Hematopoietic multipotent progenitor cell treated with erythropoietin and hydrocortisone succinate and interleukin-3 and kit ligand, for 6 days (in vitro differentiated cells): ENCODE results near the gene POLR1A.

Source experiments
- DNase-seq: peaks from one replicate; pipeline ENCODE4 v3.0.0-alpha.2; 2015

The POLR1A gene

GRCh38 chr2:86036669-86037138 lies 69.0 kb downstream of the POLR1A start:
- DNase-seq: no peak

GRCh38 chr2:86035883-86036668 lies 69.6 kb downstream of the POLR1A start:
- DNase-seq: peak; percentile 87

GRCh38 chr2:86035376-86035882 lies 70.3 kb downstream of the POLR1A start:
- DNase-seq: no peak

DNA sequence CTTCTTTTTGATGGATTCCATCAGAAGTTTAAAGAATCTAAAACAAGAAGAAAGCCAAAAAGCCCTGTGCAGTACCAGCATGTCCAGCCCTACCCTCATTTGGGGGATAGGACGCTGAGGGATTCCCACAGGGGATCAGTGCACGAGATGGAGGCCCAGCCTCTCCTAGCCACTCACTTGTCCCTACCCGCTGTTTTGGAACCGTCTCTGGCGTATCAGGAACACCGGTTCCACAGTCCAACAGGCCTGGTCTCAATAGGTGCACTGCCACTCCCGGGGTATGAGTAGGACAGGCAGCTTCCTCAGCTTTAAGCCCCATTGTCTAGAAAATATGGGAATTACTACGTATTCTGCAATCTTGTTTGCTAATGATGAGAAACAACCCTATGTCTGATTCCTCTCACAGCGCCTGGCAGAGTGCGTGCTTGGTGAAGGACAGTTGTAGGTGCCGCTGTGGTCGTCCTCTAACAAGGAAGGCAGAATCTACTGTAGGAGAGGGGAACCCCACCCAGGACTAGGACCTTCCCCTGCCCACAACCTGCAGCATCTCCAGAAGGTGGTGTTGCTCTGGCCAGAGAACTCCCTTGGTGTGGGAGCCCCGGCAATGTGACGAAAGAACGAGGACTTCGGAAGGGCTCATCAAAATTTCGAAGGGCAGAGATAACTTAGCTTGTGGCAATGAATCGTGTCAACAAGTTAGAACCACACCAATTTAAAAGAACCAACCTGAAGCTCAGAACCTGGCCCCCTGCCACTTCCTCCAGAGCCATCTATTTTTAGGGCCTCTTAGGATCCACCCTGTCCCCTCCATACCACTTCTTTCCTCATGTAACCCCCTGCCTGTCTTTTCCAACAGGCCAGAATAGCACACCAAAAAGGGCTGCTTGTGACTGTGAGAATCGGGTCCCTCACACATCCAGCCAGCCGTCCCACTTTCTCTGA lies 71.7 kb downstream of the POLR1A start:
- no peak for DNase-seq

GRCh38 chr2:86032861-86033595 lies 72.7 kb downstream of the POLR1A start:
- DNase-seq: no peak

- DNase-seq: no peak
These were observed 74.1 kb downstream of the POLR1A start for GRCh38 chr2:86031606-86032005.

DNA sequence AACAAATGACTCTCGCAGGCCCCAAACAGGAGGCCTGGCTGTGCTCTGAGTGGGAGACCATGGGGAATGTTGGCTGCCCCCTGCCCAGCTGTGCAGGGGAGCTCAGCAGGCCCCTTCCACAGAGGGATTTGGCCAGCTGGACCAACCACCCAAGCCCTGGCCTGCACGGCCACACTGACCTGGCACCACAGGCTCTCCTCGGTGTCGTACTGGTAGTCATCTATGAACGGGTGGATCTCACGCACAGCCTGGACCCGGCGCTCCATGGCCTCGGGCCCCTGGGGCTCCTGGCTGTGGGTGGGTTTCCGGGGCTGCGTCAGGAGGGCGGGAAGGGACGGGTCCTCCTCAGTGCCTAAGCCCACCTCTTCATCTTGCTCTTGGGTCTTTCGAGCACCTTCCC lies 74.5 kb downstream of the POLR1A start:
- no peak for DNase-seq

- no peak for DNase-seq
These were observed 75.8 kb downstream of the POLR1A start for GRCh38 chr2:86029873-86030272.

- DNase-seq: no peak
These were observed 76.8 kb downstream of the POLR1A start for GRCh38 chr2:86028766-86029381.

DNA sequence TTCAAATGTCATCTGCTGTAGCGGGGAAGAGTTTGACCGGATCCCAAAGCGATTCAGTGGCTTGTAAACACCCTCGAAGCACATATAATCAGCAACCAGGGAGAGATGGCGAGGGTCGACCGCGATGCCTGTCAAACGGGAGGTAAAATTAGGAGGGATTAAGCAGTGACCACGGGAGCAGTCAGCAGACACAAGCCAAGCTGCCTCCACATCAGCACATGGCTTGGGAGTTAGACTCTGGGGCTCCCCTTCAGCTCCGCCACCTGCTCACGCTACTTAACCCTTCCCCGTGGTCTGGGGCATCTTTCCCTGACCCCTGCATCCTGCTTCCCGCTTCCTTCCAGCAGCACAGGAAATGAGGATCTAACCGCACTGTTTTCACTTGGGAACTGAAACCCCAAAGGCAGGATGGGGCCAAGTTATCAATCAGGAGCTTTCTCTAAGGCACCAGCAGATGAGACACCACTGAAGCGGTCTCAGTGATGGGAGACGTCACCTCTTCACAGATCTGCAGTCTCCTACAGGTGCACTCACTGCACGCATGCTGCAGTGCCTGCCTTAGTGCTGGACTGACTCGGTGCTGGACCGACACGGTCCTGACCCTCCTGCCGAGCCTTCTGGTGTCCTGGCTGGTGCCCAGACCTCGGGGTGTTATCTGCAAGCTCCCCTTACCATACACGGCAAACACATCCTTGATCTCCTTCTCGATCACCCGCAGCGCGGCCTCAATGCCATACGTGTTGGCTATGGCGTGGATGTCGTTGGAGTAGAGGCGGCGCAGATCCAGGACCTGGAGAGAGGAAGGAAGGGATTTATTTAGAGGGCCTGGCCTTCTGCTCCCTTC lies 77.5 kb downstream of the POLR1A start:
- no peak for DNase-seq

DNA sequence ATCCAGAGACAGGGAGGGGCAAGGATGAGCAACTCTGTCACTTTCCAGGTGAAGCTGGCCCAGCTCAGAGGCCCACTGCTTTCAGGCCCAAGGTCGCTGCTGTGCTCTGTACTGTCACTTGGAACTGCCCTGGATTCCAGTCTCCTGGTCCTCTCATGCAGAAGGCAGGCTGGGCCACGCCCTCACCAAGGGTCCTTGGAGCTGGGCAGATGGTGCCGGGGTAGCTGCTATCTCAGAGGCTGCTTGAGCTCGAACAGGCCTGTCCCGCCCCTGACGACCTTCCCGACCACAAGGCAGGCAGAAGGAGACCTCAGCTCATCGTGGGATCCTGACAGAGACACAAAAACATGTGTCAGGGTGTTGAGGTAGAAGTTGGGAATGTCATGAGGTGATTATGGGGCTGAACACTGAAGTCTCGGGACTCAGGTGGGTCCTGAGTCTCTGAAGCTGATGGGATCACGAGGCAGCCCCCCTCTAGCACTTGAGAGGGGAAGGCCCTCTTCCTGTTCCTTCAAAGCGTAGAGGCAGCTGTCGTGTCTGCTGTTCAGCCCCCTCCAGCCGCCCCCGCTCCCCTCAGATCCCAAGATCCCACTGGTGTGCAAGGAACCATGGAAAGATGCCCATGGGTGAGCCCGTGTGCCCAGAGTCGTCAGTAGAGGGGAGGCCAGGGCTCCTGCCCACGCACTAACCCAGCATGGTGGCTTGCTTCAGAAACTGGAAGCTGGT lies 78.3 kb downstream of the POLR1A start:
- no peak for DNase-seq

- DNase-seq: no peak
These were observed 79.0 kb downstream of the POLR1A start for GRCh38 chr2:86026744-86027065.

- no peak for DNase-seq
These were observed 79.5 kb downstream of the POLR1A start for GRCh38 chr2:86025976-86026743.

- no peak for DNase-seq
These were observed 80.4 kb downstream of the POLR1A start for GRCh38 chr2:86025229-86025820.

GRCh38 chr2:86023366-86023712 lies 82.3 kb downstream of the POLR1A start:
- no peak for DNase-seq

- no peak for DNase-seq
These were observed 82.9 kb downstream of the POLR1A start for GRCh38 chr2:86022661-86023365.

- DNase-seq: no peak
These were observed 84.0 kb downstream of the POLR1A start for GRCh38 chr2:86021396-86022378.

DNA sequence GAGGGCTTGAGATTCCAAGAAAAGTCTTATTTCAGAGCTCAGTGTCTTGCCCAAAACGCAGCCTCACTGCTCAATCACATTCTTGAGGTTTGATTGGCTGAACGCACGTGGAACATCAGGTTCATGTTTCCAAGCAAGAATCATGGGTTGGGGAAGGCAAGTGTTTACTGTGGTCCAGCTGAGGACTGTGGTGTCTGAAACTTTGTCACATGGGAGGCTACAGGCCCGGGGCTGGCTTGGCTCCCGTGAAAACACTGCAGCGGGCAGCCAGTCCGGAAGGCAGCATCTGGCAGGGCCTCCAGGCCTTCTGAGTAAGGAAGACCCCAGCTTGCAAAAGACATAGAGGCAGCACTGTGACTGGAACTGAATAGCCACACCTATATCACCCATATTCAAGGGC lies 84.7 kb downstream of the POLR1A start:
- DNase-seq: no peak
